NCI-H524 (cell line): ENCODE results near the gene IGFBP3.

Experiments used
- DNase-seq, 2 experiments: peaks; one replicate each; lab custom pipeline; 2025; lab: John Stamatoyannopoulos, UW

The IGFBP3 gene

GRCh38 chr7:45891462-45892402 lies 29.3 kb downstream of the IGFBP3 start:
- DNase-seq = no peak

GRCh38 chr7:45890902-45891461 lies 30.1 kb downstream of the IGFBP3 start:
- DNase-seq = peak; percentile 12 to 34

GRCh38 chr7:45890125-45890901 lies 30.8 kb downstream of the IGFBP3 start:
- no peak for DNase-seq

GRCh38 chr7:45889367-45890067 lies 31.6 kb downstream of the IGFBP3 start:
- DNase-seq = no peak

GRCh38 chr7:45888993-45889366 lies 32.1 kb downstream of the IGFBP3 start:
- DNase-seq = no peak

GRCh38 chr7:45888185-45888992 lies 32.7 kb downstream of the IGFBP3 start, which contains the start of gene IGFBP1:
IGFBP1 (plus strand) TSS chr7:45888488; CDS start chr7:45888653, 165 bp downstream.
- peak in 1 of 2 experiments; percentile 41 for DNase-seq

- no peak for DNase-seq
Observed at GRCh38 chr7:45886931-45887667, 34.0 kb downstream of the IGFBP3 start.

GRCh38 chr7:45885264-45885882 lies 35.7 kb downstream of the IGFBP3 start:
- no peak for DNase-seq

GRCh38 chr7:45884136-45884535 lies 36.9 kb downstream of the IGFBP3 start:
- DNase-seq = no peak

GRCh38 chr7:45882465-45882810 lies 38.6 kb downstream of the IGFBP3 start:
- DNase-seq = peak in 1 of 2 experiments; percentile 8

GRCh38 chr7:45881759-45882464 lies 39.2 kb downstream of the IGFBP3 start:
- no peak for DNase-seq

GRCh38 chr7:45881280-45881758 lies 39.8 kb downstream of the IGFBP3 start:
- DNase-seq = no peak

- no peak for DNase-seq
Observed at GRCh38 chr7:45880433-45880860, 40.6 kb downstream of the IGFBP3 start.

- no peak for DNase-seq
Observed at GRCh38 chr7:45878457-45879144, 42.5 kb downstream of the IGFBP3 start.

GRCh38 chr7:45876519-45876918 lies 44.6 kb downstream of the IGFBP3 start:
- no peak for DNase-seq

- DNase-seq = no peak
Observed at GRCh38 chr7:45874408-45875131, 46.5 kb downstream of the IGFBP3 start.

- no peak for DNase-seq
Observed at GRCh38 chr7:45873355-45873754, 47.7 kb downstream of the IGFBP3 start.

- DNase-seq = no peak
Observed at GRCh38 chr7:45873035-45873354, 48.1 kb downstream of the IGFBP3 start, which contains the start of gene CCDC201. CCDC201 (minus strand) TSS chr7:45873082; CDS start chr7:45873007, 75 bp downstream.
